Neutrophil (primary cell): ENCODE data around the gene LAT.
"Not testable (repeated sequence)": the region's sequence is repeated elsewhere in the genome, so short reads cannot be mapped to it uniquely, and the experiment has no call there.

Experiments used
- H3K27ac ChIP-seq: fragments of 200-600 bp; sonication (generic); 2 replicates; pipeline ENCODE4 v1.5.1; 2016; ENCODE audit warnings: mild to moderate bottlenecking, moderate library complexity
- H3K27me3 ChIP-seq: fragments of 200-600 bp; sonication (generic); 2 replicates; pipeline ENCODE4 v1.6.0; 2016; ENCODE audit warnings: mild to moderate bottlenecking
- H3K36me3 ChIP-seq: fragments of 200-600 bp; sonication (generic); 2 replicates; pipeline ENCODE4 v1.5.1; 2017
- H3K4me1 ChIP-seq, 2 experiments: fragments of 200-600 bp in 1 of 2; sonication (generic) in 1 of 2; 1 replicate in 1 of 2; 2 replicates in 1 of 2; pipeline versions ENCODE4 v1.5.1 to v1.6.1; 2013 to 2016; ENCODE audit warnings: low read depth in 1 of 2, low read length in 1 of 2, mild to moderate bottlenecking in 1 of 2, moderate library complexity in 1 of 2; ENCODE audit not compliant: control insufficient read depth in 1 of 2, insufficient read depth in 1 of 2
- H3K4me3 ChIP-seq, 2 experiments: fragments of 200-600 bp in 1 of 2; sonication (generic) in 1 of 2; 1 replicate in 1 of 2; 2 replicates in 1 of 2; pipeline ENCODE4 v1.5.1; 2013 to 2016; ENCODE audit warnings: low read depth in 1 of 2, low read length in 1 of 2, mild to moderate bottlenecking in 1 of 2, moderate library complexity in 1 of 2
- H3K9me3 ChIP-seq: fragments of 200-600 bp; sonication (generic); 2 replicates; pipeline ENCODE4 v1.5.1; 2016
- TF ChIP-seq, protein P1 (sequence below): fragments of 200-600 bp; sonication (generic); IDR thresholded peaks from 2 replicates; pipeline ENCODE4 v1.5.1; 2016; ENCODE audit warnings: antibody characterized with exemption

LAT gene

DNA sequence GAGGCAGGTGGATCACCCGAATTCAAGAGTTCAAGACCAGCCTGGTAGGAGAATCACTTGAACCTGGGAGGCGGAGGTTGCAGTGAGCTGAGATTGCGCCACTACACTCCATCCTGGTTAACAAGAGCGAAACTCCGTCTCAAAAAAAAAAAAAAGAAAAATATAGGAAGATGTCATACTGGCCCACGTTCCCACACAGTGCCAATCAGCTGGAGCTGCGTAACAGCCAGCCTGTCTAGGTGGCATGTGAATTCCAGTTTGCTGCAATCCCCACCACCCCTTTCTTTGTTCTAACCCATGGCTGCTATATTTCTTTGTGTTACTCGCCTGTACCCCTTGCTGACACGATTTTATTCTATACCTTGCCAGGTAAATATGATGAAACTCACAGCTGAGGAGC is 26.6 kb upstream of the LAT start:
- Histone ChIP-seq H3K4me3 (no peak overlapping the region), H3K27me3 (no peaks in the 10 kb centered on the region), H3K4me1 (no peaks in the 10 kb centered on the region), H3K36me3 (peaks cover 82% of the 10 kb centered on the region), H3K27ac (no peak overlapping the region), H3K9me3 (no peaks in the 10 kb centered on the region)
- TF ChIP-seq, protein P1, sequence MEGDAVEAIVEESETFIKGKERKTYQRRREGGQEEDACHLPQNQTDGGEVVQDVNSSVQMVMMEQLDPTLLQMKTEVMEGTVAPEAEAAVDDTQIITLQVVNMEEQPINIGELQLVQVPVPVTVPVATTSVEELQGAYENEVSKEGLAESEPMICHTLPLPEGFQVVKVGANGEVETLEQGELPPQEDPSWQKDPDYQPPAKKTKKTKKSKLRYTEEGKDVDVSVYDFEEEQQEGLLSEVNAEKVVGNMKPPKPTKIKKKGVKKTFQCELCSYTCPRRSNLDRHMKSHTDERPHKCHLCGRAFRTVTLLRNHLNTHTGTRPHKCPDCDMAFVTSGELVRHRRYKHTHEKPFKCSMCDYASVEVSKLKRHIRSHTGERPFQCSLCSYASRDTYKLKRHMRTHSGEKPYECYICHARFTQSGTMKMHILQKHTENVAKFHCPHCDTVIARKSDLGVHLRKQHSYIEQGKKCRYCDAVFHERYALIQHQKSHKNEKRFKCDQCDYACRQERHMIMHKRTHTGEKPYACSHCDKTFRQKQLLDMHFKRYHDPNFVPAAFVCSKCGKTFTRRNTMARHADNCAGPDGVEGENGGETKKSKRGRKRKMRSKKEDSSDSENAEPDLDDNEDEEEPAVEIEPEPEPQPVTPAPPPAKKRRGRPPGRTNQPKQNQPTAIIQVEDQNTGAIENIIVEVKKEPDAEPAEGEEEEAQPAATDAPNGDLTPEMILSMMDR = no peak

GRCh38 chr16:28958836-28959235 is 26.0 kb upstream of the LAT start:
- Histone ChIP-seq H3K4me3 (no peak overlapping the region), H3K4me1 (no peaks in the 10 kb centered on the region), H3K36me3 (peaks cover 87% of the 10 kb centered on the region), H3K27me3 (no peaks in the 10 kb centered on the region), H3K9me3 (no peaks in the 10 kb centered on the region), H3K27ac (no peak overlapping the region)
- TF ChIP-seq, protein P1 = no peak

- Histone ChIP-seq H3K27ac (no peak overlapping the region), H3K4me1 (no peaks in the 10 kb centered on the region), H3K9me3 (no peaks in the 10 kb centered on the region), H3K36me3 (peaks cover 65% of the 10 kb centered on the region), H3K27me3 (no peaks in the 10 kb centered on the region), H3K4me3 (no peak overlapping the region)
- TF ChIP-seq, protein P1 = no peak
Measured at GRCh38 chr16:28964072-28964471, 20.8 kb upstream of the LAT start.

DNA sequence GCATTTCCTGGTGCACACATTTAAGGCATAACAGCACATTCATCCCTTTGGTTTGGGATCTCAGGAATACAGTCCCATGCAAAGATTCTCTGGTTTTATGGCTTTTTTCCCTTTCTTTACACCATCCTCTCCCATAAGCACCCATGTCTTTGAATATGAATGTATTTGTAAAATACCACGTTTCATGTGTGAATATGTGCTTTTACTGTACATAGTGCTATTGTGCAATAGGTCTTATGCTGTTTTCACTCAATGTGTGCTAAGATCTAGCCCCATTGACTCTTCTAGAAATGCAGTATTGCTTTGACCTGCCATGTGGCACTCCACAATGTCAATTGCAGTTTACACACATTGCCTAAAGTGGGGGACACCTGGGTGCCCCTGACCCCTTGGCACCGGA is 20.4 kb upstream of the LAT start:
- Histone ChIP-seq H3K36me3 (peaks cover 62% of the 10 kb centered on the region), H3K4me3 (no peak overlapping the region), H3K27ac (no peak overlapping the region), H3K27me3 (no peaks in the 10 kb centered on the region), H3K9me3 (no peaks in the 10 kb centered on the region), H3K4me1 (no peaks in the 10 kb centered on the region)
- TF ChIP-seq, protein P1 = no peak

DNA sequence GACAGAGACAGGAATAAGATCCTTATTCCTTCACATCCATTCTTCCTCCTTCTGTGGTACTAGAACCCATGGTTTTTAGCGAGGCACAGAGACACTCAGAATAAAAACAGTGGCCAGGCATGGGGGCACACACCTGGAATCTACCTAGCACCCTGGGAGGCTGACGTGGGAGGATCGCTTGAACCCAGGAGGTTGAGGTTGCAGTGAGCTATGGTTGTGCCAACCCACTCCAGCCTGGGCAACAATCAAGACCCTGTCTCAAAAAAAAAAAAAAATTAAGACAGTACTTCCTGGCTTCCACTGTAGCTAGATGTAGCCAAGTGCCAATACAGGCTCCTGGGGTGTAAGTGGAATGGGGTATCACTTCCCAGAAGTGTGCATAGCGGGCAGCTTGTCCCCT is 17.7 kb upstream of the LAT start:
- H3K36me3 ChIP-seq = peaks cover 39% of the 10 kb centered on the region
- H3K4me3 ChIP-seq = no peak overlapping the region
- H3K9me3 ChIP-seq = no peaks in the 10 kb centered on the region
- no peaks in the 10 kb centered on the region for H3K4me1 ChIP-seq
- TF ChIP-seq, protein P1 = no peak
- no peak overlapping the region for H3K27ac ChIP-seq
- H3K27me3 ChIP-seq = no peaks in the 10 kb centered on the region

- not testable (repeated sequence) for H3K4me1 ChIP-seq, H3K27ac ChIP-seq, H3K9me3 ChIP-seq, H3K4me3 ChIP-seq, H3K27me3 ChIP-seq
- peaks cover 14% of the 10 kb centered on the region for H3K36me3 ChIP-seq
Measured at GRCh38 chr16:28969696-28970095, 15.2 kb upstream of the LAT start.
